ENCODE measurements around the gene PLCXD3.

The PLCXD3 gene

DNA sequence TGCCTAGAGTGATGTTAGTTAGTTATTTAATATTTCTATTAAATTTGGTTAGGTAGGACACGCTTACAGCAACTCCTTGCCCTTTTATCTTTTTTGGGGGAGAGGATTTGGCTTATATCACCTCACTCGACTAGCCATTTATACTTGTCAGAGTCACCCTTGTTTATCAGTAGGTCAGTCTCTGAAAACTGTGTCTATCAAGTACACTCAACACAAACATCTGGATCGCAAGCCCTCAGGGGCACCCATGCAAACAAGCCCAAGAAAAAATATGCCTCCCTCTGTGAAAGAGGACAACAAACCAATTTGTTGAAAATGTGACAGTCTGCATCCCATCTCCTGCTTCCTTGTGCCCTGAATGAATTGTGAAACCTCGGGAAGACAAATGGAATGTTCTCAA is 139.9 kb downstream of the PLCXD3 start:
- H3K27ac ChIP-seq = no peak overlapping the region
- POLR2A ChIA-PET (ENCODE audit: low non-redundant PET) = no interaction called here
- DNase-seq (ENCODE audit: low spot score) = no peak
- CTCF ChIA-PET = no interaction called here
- TF ChIP-seq, protein P1, sequence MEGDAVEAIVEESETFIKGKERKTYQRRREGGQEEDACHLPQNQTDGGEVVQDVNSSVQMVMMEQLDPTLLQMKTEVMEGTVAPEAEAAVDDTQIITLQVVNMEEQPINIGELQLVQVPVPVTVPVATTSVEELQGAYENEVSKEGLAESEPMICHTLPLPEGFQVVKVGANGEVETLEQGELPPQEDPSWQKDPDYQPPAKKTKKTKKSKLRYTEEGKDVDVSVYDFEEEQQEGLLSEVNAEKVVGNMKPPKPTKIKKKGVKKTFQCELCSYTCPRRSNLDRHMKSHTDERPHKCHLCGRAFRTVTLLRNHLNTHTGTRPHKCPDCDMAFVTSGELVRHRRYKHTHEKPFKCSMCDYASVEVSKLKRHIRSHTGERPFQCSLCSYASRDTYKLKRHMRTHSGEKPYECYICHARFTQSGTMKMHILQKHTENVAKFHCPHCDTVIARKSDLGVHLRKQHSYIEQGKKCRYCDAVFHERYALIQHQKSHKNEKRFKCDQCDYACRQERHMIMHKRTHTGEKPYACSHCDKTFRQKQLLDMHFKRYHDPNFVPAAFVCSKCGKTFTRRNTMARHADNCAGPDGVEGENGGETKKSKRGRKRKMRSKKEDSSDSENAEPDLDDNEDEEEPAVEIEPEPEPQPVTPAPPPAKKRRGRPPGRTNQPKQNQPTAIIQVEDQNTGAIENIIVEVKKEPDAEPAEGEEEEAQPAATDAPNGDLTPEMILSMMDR (conservative IDR thresholded peaks at IDR 0.05; ENCODE audit: low read depth) = no peak

DNA sequence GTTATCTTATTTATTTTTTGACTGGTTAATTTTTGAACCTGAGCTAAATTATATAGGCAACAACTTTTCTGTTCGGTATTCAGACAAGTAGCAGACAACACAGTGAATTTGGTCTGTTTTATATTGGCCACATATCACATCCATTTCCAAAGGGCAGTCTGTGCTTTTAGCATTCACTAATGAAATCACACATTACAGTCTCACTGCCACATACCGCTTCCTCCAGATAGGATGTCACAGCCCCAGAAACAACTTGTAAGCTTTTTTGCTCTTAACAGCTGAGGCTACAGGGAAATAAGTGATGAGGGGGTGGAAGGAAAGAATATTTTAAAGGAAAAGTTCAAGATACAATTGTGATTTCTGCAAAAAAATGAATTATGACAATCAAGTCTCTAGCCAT is 140.6 kb downstream of the PLCXD3 start:
- CTCF ChIA-PET = no interaction called here
- H3K27ac ChIP-seq = no peak overlapping the region

DNA sequence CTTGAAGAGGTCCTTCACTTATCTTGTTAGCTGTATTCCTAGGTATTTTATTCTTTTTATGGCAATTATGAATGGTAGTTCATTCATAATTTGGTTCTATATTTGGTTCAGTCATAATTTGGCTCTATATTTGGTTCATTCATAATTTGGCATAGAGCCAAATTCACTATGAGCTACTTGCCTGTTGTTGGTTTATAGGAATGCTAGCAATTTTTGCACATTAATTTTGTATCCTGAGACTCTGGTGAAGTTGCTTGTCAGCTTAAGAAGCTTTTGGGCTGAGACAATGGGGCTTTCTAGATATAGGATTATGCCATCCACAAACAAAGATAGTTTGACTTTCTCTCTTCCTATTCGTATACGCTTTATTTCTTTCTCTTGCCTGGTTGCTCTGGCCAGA is 142.2 kb downstream of the PLCXD3 start:
- POLR2A ChIA-PET (ENCODE audit: low non-redundant PET) = no interaction called here
- TF ChIP-seq, protein P1 (conservative IDR thresholded peaks at IDR 0.05; ENCODE audit: low read depth) = no peak
- no peak for DNase-seq (ENCODE audit: low spot score)
- no peak overlapping the region for H3K27ac ChIP-seq
- CTCF ChIA-PET = no interaction called here

More for the DNA sequence above, 140.6 kb downstream of the PLCXD3 start:
- no peak for DNase-seq (ENCODE audit: low spot score)
- POLR2A ChIA-PET (ENCODE audit: low non-redundant PET) = no interaction called here
- TF ChIP-seq, protein P1 (conservative IDR thresholded peaks at IDR 0.05; ENCODE audit: low read depth) = no peak

DNA sequence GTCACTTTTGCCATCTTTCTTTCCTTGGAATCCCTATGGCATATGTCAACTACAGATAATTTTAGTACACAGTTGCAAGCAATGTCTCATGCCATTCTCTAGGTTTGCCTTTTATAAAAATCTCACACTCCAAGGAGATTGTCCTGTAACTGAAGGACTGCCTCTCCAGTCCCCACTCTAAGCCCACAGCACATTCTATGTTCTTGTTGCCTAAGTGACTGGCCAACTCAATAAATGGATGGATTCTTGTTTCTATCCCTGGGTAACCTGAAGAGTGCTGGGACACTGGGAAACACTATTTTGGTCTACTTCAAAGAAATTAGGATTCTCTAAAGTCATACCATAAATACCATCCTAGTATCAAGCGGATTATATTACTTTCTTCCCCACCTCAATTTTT is 145.0 kb downstream of the PLCXD3 start:
- POLR2A ChIA-PET (ENCODE audit: low non-redundant PET) = no interaction called here
- TF ChIP-seq, protein P1 (conservative IDR thresholded peaks at IDR 0.05; ENCODE audit: low read depth) = no peak
- no peak for DNase-seq (ENCODE audit: low spot score)
- CTCF ChIA-PET = no interaction called here
- no peak overlapping the region for H3K27ac ChIP-seq

DNA sequence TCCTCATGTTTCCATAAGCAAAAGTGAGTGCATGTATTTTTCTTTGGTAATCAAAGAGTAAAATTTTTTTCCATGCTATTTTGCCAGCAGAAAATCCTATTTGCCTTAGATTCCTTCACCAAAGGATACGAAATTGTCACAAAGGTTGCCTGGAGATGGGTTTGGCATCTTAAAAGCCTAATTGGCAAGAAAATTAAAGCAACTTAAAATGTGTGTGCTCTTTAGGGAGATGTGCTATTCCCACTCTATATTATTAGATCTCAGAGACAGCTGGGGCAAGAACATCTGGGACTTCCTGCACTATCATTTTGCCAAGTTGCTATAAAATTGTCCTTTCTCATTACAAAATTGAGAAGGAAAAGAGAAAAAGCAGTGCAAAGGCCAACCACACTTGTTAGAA is 146.1 kb downstream of the PLCXD3 start:
- ChIA-PET CTCF (interaction anchor here (0.6 kb wide), 1 partner anchor 384 kb away, joined by 3 read pairs; no protein-coding TSS in a partner anchor), POLR2A (ENCODE audit: low non-redundant PET) (no interaction called here)
- DNase-seq (ENCODE audit: low spot score) = no peak
- TF ChIP-seq, protein P1 (conservative IDR thresholded peaks at IDR 0.05; ENCODE audit: low read depth) = no peak
- H3K27ac ChIP-seq = no peak overlapping the region

DNA sequence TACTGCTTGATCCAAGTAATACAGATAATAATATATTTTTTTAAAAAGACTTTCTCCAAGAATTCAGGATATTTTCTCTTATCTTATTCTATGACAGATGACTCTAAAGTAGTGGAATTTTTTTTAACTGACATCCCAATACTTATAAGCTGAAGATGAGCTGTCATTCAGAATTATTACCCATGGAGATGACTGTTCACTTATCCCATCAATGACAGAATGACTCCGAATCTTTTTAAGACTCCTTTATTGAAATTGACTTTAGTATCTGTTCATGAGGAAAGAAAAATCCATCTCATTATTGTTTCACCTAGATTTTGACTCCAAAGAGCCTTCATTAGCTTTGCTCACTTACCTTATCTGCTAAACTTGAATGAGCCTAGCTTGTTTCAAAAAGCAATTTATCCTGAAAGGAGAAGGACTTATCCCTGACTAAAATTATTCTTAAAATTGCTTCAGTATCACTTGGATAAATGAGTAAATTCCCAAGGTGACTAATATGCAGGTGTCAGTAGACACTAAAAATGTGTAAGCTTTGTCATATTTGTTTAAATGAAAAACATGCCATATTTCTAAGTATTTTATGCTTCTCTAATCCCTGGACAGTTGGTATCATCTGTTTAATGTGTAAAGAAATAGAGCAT is 146.9 kb downstream of the PLCXD3 start:
- DNase-seq (ENCODE audit: low spot score) = no peak
- TF ChIP-seq, protein P1 (conservative IDR thresholded peaks at IDR 0.05; ENCODE audit: low read depth) = no peak
- ChIA-PET CTCF (interaction anchor here (0.6 kb wide), 1 partner anchor 25 kb away, joined by 4 read pairs; no protein-coding TSS in a partner anchor), POLR2A (ENCODE audit: low non-redundant PET) (no interaction called here)
- no peak overlapping the region for H3K27ac ChIP-seq
